GM18502 (cell line): ENCODE data around the gene SLC4A2.

Source experiments
- ATAC-seq: cut with Tn5 transposase; IDR thresholded peaks from one replicate; pipeline ENCODE4 v1.9.1; 2021; ENCODE audit warnings: mild to moderate bottlenecking; ENCODE audit not compliant: unreplicated experiment, poor library complexity

The SLC4A2 gene

DNA sequence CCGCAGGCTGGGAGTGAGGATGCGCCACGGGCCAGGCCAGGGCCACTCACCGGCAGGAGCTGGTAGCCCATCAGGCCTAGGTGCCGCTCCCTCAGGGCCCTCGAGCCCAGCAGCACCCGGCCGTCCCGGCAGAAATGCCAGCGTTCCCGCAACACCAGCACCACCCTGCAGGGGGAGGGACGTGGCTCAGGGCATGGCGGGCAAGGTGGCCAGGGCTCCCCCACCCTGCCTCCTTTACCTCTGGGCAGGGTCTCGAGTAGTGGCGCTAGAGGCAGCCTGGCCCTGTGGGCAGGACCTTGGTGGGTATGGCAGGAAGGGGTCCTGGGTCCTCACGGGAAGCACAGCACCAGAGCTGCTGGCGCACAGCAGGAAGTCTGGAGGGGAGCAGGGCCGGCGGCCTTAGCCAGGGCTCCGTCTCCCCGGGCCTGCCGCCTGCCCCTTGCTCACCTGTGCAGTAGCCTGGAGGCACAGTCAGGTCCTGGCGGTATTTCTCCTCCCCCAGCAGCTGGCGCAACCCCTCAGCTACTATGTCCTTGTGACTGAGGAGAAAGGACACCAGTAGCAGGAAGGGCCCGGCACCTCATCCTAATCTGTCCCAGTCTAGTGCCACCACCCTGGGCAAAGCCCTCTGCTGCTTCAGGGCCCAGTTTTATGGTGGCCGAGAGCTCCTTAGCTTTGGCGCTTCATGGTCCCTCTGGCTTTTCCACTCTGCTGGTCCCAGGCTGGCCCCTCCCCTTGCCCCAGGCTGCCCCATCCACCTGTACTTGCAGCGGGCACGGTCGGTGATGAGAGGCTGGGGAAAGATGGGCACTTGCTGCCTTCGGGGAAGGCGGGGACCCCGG lies 17.7 kb downstream of the SLC4A2 start:
- ATAC-seq: no peak

GRCh38 chr7:151077705-151078232 lies 18.4 kb downstream of the SLC4A2 start:
- no peak for ATAC-seq

DNA sequence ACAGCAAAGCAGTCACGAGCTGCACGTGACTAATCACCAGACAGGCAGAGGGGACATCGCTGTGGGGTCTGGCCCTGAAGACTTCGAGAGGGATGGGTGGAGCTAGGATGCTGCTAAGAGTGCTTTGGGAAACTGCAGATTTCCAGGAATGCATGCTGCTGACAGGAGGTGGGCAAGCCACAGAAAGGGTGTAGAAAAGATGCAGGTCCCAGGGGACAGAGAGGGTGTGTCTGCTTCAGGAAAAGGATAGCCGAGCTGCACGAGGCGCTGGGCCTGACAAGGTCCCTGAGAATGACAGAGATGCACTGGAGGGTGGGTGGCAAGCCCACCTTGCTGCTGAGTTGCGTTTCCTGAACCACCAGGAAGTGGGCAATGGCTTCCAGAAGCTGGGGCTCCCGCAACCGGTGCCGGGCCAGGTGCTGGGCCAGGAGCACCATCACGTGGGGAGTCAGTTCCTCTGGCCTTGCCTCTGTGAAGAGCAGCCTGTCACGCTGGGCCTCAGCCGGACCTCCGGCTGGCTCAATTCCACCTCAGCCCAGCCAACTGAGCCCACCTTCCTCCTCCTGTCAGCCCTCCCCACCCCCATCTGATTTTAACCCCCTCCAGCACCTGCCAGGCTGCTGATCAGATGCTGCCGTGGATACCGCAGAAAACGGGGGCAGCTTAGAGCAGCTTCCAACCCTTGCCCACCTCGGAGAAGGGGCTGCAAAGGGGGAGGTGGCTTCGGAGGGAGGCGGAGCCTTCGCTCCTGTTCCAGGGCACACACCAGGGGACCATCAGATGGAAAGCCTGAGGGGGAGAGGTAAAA lies 19.0 kb downstream of the SLC4A2 start:
- no peak for ATAC-seq

DNA sequence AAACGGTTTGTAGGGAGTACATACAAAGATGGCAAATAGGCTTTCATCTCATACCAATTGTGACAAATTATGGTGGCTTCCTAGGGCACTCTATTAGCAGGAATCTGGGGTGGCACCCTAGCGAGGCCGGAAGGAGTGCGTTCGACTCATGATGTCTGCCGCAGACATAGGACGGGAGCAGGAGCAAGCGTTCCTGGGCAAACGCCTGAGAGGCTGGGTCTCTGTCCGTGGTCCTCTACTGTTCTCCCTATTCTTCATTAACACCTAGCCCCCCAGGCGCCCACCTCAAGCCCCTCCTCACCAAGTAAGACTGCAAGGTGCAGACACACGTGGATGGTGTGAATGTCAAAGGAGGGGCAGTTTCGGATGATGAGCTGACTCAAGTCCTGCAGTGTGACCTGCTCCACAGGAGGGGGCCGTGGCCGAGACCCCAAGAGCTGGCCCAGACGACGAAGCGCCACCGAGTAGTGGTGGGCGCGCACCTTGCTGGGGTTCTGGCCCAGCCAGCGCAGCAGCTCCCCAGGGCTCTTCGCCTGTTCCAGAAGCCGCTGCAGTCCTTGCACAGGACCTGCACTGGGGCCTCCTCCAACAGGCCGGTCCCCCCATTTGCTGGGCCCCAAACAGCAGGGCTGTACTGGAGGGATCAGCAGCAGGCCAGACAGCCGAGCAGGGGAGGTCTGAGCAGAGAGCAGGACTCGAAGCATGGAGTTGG lies 20.0 kb downstream of the SLC4A2 start:
- no peak for ATAC-seq

- ATAC-seq: peak; percentile 3
Measured at GRCh38 chr7:151080067-151080521, 20.7 kb downstream of the SLC4A2 start.

- ATAC-seq: peak; percentile 79
Measured at GRCh38 chr7:151080522-151081169, 21.3 kb downstream of the SLC4A2 start, which contains the start of gene FASTK. TSS of gene FASTK (minus strand) at chr7:151080809. CDS start at chr7:151080766, 43 bp downstream.

DNA sequence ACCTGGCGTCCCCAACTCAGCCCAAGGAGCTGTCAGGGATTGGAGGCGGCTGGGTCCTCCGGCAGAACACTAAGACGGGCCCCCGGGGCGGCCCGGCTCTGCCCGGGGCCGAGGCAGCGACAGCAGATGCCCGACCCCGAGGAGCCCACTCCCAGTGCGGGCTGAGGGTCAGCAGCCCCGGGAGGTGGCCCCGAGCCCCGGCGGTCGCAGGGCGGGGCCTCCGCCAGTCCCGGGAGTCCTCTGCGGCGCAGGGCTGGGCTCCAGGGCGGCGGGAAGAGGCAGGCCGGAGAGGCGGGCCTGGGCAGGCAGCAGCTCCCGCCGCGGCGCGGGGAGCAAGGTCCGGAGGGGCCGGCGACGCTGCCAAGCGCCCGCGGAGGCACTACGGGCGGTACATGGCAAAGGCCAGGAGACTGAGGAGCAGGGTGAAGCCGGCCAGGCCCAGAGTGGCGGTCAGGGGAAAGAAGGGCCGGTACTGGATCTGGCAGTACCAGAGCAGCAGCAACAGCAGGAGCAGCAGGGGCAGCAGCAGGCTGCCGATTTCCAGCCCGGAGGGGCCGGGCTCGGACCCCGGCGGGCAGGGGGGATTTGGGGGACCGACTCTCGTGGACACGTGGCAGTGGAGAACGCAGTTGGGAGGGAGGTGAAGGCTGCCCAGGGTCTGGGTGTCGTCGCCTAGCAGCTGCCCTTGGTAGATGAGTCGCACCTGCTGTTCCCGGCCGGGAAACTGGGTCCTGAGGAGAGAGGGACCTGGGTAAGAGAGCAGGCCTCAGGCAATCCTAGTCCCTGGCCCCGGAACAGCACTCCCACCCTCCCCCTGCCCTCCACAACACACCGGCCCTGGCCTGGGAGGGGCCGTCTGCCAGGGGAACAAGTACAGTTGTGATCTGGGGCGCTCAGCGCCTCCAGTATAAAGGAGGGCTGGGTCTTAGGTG lies 22.0 kb downstream of the SLC4A2 start:
- no peak for ATAC-seq

GRCh38 chr7:151082141-151083070 lies 23.0 kb downstream of the SLC4A2 start:
- no peak for ATAC-seq

- ATAC-seq: peak; percentile 58
Measured at GRCh38 chr7:151083071-151083823, 23.9 kb downstream of the SLC4A2 start, which contains the start of gene TMUB1. TSS of gene TMUB1 (minus strand) at chr7:151083493. CDS start at chr7:151082563, 930 bp downstream.

GRCh38 chr7:151083824-151084160 lies 24.4 kb downstream of the SLC4A2 start:
- no peak for ATAC-seq

- ATAC-seq: no peak
Measured at GRCh38 chr7:151085329-151085690, 25.9 kb downstream of the SLC4A2 start.

- peak; percentile 44 for ATAC-seq
Measured at GRCh38 chr7:151085691-151086620, 26.6 kb downstream of the SLC4A2 start, which contains the start of gene AGAP3. TSS of gene AGAP3 (plus strand) at chr7:151086475. CDS start at chr7:151086742, 267 bp downstream.

GRCh38 chr7:151086802-151087244 lies 27.4 kb downstream of the SLC4A2 start:
- ATAC-seq: no peak

GRCh38 chr7:151087245-151088018 lies 28.0 kb downstream of the SLC4A2 start:
- no peak for ATAC-seq
